SK-N-SH (cell line): ENCODE results near the gene ABI3. TPM values are rescaled to one million over a fixed set of nuclear protein-coding genes. Genes with fewer than 3 reads are reported as not detected.

Experiments used
- CTCF ChIA-PET: fragments of 300-600, 350-600 bp; formaldehyde crosslinking; extraction: SDS; loops from one replicate; lab custom pipeline; 2021; lab: Yijun Ruan, JAX
- POLR2A ChIA-PET: fragments of 350-600 bp; sonication (Branson Sonifier 250); formaldehyde crosslinking; extraction: SDS; loops from one replicate; lab custom pipeline; 2020; ENCODE audit warnings: antibody characterized with exemption, inconsistent platforms; lab: Yijun Ruan, JAX
- DNase-seq: peaks from one replicate; pipeline ENCODE4 v3.0.0; 2012
- H2AFZ ChIP-seq: fragments of 200-600 bp; sonication (generic); 2 replicates; pipeline ENCODE4 v1.8.1; 2016; ENCODE audit warnings: antibody characterized with exemption, mild to moderate bottlenecking, low read depth
- H3F3A ChIP-seq: fragments of 200-600 bp; sonication (generic); replicated peaks from 2 replicates; pipeline ENCODE3; 2016; ENCODE audit warnings: antibody characterized with exemption, mild to moderate bottlenecking; ENCODE audit not compliant: insufficient read depth
- H3K27ac ChIP-seq, 2 experiments: fragments of 200-500 bp in 1 of 2; fragments of 200-600 bp in 1 of 2; sonication (Bioruptor generic) in 1 of 2; sonication (generic), shearing (Covaris generic) in 1 of 2; 2 replicates each; pipeline versions ENCODE4 v1.5.1 to v1.6.1; 2014 to 2016; ENCODE audit warnings: low read depth in 2 of 2, inconsistent platforms in 1 of 2, low read length in 1 of 2, mild to moderate bottlenecking in 1 of 2, mixed read lengths in 1 of 2
- H3K27me3 ChIP-seq: fragments of 200-600 bp; sonication (generic), shearing (Covaris generic); 2 replicates; pipeline ENCODE4 v1.6.1; 2016; ENCODE audit warnings: mixed run types; ENCODE audit not compliant: insufficient read depth
- H3K36me3 ChIP-seq, 2 experiments: fragments of 200-500 bp in 1 of 2; fragments of 200-600 bp in 1 of 2; sonication (Bioruptor generic) in 1 of 2; sonication (generic) in 1 of 2; replicated peaks in 1 of 2; 2 replicates each; pipeline versions ENCODE3 to v1.5.1; 2014 to 2016; ENCODE audit warnings: low read length in 1 of 2, mild to moderate bottlenecking in 1 of 2; ENCODE audit not compliant: insufficient read depth in 2 of 2, control insufficient read depth in 1 of 2
- H3K4me1 ChIP-seq, 2 experiments: fragments of 200-500 bp in 1 of 2; fragments of 200-600 bp in 1 of 2; sonication (Bioruptor generic) in 1 of 2; sonication (generic), shearing (Covaris generic) in 1 of 2; 2 replicates each; pipeline versions ENCODE4 v1.5.1 to v1.6.1; 2014 to 2016; ENCODE audit warnings: low read depth in 1 of 2, low read length in 1 of 2, mixed run types in 1 of 2; ENCODE audit not compliant: insufficient read depth in 2 of 2, control insufficient read depth in 1 of 2
- H3K4me2 ChIP-seq: fragments of 200-600 bp; sonication (generic), shearing (Covaris generic); 2 replicates; pipeline ENCODE4 v1.6.1; 2017; ENCODE audit warnings: mixed run types
- H3K4me3 ChIP-seq, 2 experiments: fragments of 200-500 bp in 1 of 2; fragments of 200-600 bp in 1 of 2; sonication (Bioruptor generic) in 1 of 2; sonication (generic), shearing (Covaris generic) in 1 of 2; 2 replicates each; pipeline versions ENCODE4 v1.5.1 to v1.8.1; 2014 to 2016; ENCODE audit warnings: low read depth in 2 of 2, inconsistent platforms in 1 of 2, low read length in 1 of 2, mild to moderate bottlenecking in 1 of 2, mixed read lengths in 1 of 2, moderate library complexity in 1 of 2
- H3K79me2 ChIP-seq: fragments of 200-600 bp; sonication (generic); 2 replicates; pipeline ENCODE4 v1.8.1; 2017; ENCODE audit warnings: mild to moderate bottlenecking; ENCODE audit not compliant: insufficient read depth
- H3K9ac ChIP-seq: fragments of 200-600 bp; sonication (generic); 2 replicates; pipeline ENCODE4 v1.6.1; 2017; ENCODE audit warnings: mixed run types
- H3K9me2 ChIP-seq: fragments of 200-600 bp; sonication (generic); 2 replicates; pipeline ENCODE4 v1.6.1; 2017; ENCODE audit warnings: mixed run types
- H3K9me3 ChIP-seq: fragments of 200-600 bp; sonication (generic); 2 replicates; pipeline ENCODE4 v1.6.1; 2017; ENCODE audit warnings: mixed run types, mild to moderate bottlenecking, moderate library complexity
- H4K20me1 ChIP-seq: fragments of 200-600 bp; sonication (generic); 2 replicates; pipeline ENCODE4 v1.6.1; 2017; ENCODE audit warnings: mild to moderate bottlenecking, mixed run types; ENCODE audit not compliant: insufficient read depth
- CHD2 ChIP-seq: fragments of 150-350 bp; IDR thresholded peaks from 2 replicates; pipeline ENCODE4 v1.6.1; 2018; ENCODE audit warnings: low read length; ENCODE audit not compliant: partially characterized antibody
- GABPA ChIP-seq: IDR thresholded peaks from 2 replicates; pipeline ENCODE4 v1.4.0; 2012; ENCODE audit warnings: low read depth, mild to moderate bottlenecking
- GATA2 ChIP-seq: sonication (generic); formaldehyde crosslinking; IDR thresholded peaks from 2 replicates; pipeline ENCODE4 v1.5.0; 2020; ENCODE audit warnings: mild to moderate bottlenecking, missing genetic modification reagents
- NFIC ChIP-seq: IDR thresholded peaks from 2 replicates; pipeline ENCODE4 v1.4.0; 2012; ENCODE audit warnings: borderline replicate concordance
- POLR2AphosphoS5 ChIP-seq: IDR thresholded peaks from 2 replicates; pipeline ENCODE4 v1.6.1; 2012; ENCODE audit warnings: low read depth, low read length
- RCOR1 ChIP-seq: fragments of 150-350 bp; IDR thresholded peaks from 2 replicates; pipeline ENCODE4 v1.6.1; 2017; ENCODE audit warnings: antibody characterized with exemption, low read length
- REST ChIP-seq: IDR thresholded peaks from 2 replicates; pipeline ENCODE4 v1.6.1; 2012; ENCODE audit warnings: mild to moderate bottlenecking, low read depth, low read length, moderate library complexity
- USF2 ChIP-seq: fragments of 150-350 bp; IDR thresholded peaks from 2 replicates; pipeline ENCODE4 v1.6.1; 2017; ENCODE audit warnings: antibody characterized with exemption, low read length, low read depth, borderline replicate concordance
- WGBS: methylation state at CpG from one replicate; pipeline ENCODE4 v1.1.6; 2017; ENCODE audit warnings: low lambda C conversion rate; 5-methylcytosine and 5-hydroxymethylcytosine counted together
- polyA plus RNA-seq, 3 experiments: library from polyadenylated mRNA; depleted of rRNA; stranded (reverse); fragments of >200 nt; gene quantifications; 2 replicates each; pipeline ENCODE4 v1.2.3, GENCODE V29; 2012

ABI3 gene
- polyA plus RNA-seq, 1 of the 3 experiments (the other 2 are of a cell fraction): 4.7 TPM

- H3K79me2 ChIP-seq: no peaks in the 10 kb centered on the region
- H4K20me1 ChIP-seq: no peaks in the 10 kb centered on the region
- H3K9ac ChIP-seq: no peak overlapping the region
- POLR2A ChIA-PET: no interaction called here
- no peaks in the 10 kb centered on the region for H3K9me3 ChIP-seq
- no peaks in the 10 kb centered on the region for H3K36me3 ChIP-seq
- TF ChIP-seq RCOR1: no peak
- no peak for TF ChIP-seq CHD2
- no peak for TF ChIP-seq GATA2 (CRISPR knock-in tag)
- no peak for TF ChIP-seq GABPA
- TF ChIP-seq USF2: no peak
- TF ChIP-seq NFIC: no peak
- no peak for TF ChIP-seq REST
- no peak for TF ChIP-seq POLR2AphosphoS5
- TF ChIP-seq, all 33 proteins: peak for 0
- H3K4me1 ChIP-seq: no peaks in the 10 kb centered on the region
- no peak overlapping the region for H3K4me2 ChIP-seq
- H3K9me2 ChIP-seq: no peaks in the 10 kb centered on the region
- H3K27ac ChIP-seq: no peak overlapping the region
- CTCF ChIA-PET: no interaction called here
- H2AFZ ChIP-seq: no peak overlapping the region
- WGBS: 51% methylated on average over 5 of the region's 5 CpGs
- H3K4me3 ChIP-seq: no peak overlapping the region
- no peaks in the 10 kb centered on the region for H3K27me3 ChIP-seq
- H3F3A ChIP-seq: no peaks in the 10 kb centered on the region
- DNase-seq: no peak
Observed at GRCh38 chr17:49269356-49269755, 58.8 kb downstream of the ABI3 start.

Other genes starting within 250 kb of the ABI3 start
- gene GIP, start 242.1 kb upstream of the ABI3 start, polyA plus RNA-seq (2012; rRNA removed): 0.29 and 0.64 TPM in 2 replicates
- 0.02 and 0.05 TPM in 2 replicates for gene IGF2BP1, start 213.3 kb upstream of the ABI3 start, polyA plus RNA-seq (2012; rRNA removed)
- not detected in 2 replicates for gene B4GALNT2, start 77.9 kb upstream of the ABI3 start, polyA plus RNA-seq (2012; rRNA removed)
- gene GNGT2, start 133 bp upstream of the ABI3 start, polyA plus RNA-seq (2012; rRNA removed): 10.4 and 11.0 TPM in 2 replicates
- 0.13 TPM in 1 of 2 replicates, not detected in the other for gene PHOSPHO1, start 20.1 kb downstream of the ABI3 start, polyA plus RNA-seq (2012; rRNA removed)
- gene ZNF652, start 151.5 kb downstream of the ABI3 start, polyA plus RNA-seq (2012; rRNA removed): 5.1 and 6.5 TPM in 2 replicates
- gene PHB1, start 204.2 kb downstream of the ABI3 start, polyA plus RNA-seq (2012; rRNA removed): 379 and 477 TPM in 2 replicates